Activated T-cell treated with anti-CD3 and anti-CD28 coated beads for 24 hours (primary cell): ENCODE data around the gene ZNF135.

Experiments
- DNase-seq: peaks from one replicate; pipeline ENCODE4 v3.0.0-alpha.2; 2020; ENCODE audit warnings: low read depth

The ZNF135 gene

DNA sequence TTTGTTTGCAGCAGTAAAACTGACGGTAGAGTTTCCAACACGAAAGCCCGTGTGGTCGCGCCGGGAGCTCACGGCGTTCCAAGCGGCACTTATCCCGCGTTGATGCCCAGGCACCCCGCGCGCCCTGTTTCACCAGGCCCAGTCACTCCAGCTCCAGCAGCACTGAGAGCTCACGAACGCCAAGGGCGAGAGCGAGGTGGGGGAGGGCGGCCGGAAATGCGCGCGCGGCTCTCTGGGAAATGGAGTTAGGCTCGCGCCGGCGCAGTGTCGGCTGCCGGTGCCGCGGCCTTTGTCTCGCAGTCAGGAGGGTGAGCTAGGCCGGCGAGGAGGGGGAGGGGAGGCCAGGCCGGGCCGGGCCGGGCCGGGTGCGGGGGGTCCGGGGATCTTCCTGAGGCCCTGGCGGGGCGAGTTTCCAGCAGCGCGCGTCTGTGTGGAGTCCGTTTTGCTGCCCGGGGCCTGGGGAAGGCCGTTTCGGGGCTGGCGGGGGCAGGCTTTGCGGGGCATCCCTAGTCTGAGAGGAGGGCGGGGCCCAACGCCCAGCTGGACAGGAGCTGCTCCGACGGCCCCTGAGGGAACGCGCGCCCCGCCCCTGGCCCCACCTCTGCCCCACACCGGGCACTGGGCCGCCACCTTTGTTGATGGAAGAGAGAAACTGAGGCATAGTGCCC, at the start of gene ZNF135:
TSS of gene ZNF135 (plus strand) at position 280 of the 668 bp plus-strand sequence. CDS start 721 bp downstream, outside the sequence.
- peak; percentile 42 for DNase-seq

- DNase-seq, result no peak
Observed at GRCh38 chr19:58009301-58009665, 49.8 kb upstream of the ZNF135 start.

DNA sequence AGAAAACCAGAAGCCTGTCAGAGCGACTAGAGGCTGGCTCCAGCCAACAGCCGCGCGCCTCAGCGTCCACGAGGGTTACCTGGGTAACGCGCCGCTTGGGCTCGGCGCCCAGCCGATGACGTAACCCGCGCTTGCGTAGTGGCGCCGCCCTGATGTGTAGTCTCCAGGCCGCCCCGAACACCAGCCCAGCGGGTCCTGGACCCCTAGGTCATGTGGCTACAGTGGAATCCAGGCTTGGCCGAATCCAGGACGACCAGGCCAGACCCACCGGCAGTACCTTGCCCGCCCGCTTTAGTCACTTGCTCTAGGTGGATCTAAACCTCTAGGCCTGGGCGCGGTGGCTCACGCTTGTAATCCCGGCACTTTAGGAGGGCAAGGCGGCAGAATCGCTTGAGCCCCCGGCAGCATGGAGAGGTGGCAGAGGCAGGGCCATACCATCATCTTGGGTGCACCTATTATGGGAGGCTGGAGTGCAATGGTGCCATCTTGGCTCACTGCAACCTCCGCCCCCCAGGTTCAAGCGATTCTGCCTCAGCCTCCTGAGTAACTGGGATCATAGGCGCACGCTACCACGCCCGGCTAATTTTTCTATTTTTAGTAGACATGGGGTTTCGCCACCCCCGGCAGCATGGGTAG, 49.3 kb upstream of the ZNF135 start:
- peak; percentile 32 for DNase-seq

DNA sequence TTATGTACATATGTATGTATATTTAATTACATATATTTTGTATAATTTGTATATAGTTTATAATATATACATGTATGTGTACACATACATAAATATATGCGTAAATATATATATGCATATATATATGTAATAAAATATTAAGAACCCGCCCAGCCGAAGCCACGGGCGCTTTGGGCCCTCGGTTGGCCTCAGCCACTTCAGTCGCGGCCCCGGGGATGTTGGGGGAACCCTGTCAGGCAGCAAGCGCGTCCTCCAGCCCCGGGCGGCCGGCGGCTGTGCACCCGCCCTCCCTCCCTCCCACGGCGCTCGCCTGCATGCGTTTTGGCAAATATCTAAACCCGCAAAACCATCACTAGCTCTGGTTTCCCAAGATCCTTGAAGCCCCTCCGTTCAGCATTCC, 48.6 kb upstream of the ZNF135 start:
- no peak for DNase-seq

DNA sequence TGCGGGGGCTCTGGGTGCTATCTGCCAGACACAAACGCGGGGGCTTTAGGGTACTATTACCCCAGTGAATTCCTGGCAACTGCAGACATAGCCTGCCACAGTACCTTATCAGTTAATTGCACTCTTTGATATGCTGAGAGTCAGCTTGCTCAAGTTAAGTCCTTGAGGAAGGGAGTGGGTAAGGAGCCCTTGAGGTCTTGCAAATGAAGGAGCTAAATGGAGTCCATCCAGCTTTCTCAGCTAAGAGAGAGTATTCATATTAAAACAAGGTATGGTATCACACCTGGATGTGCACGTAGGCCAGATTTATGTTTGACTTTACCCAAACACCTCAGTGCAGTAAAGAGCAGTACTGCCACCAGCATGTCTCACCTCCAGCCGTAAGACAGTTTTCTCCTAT, 44.9 kb upstream of the ZNF135 start:
- no peak for DNase-seq

DNA sequence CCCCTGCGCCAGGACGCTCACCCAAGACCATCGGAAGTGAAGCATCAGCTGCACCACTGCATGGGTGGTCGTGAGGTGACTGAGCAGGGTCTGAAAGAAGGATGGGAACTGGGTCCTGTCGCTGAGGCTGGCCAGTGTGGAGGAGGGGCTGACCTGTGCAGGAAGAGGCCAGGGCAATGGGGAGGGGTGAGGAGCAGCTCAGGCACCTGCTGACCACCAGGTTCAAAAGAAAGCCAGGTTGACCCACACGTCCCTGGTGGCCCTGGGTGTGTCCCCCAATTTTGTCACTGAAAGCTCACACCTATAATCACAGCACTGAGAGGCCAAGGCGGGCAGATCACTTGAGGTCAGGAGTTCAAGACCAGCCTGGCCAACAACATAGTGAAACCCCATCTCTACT, 39.0 kb upstream of the ZNF135 start:
- DNase-seq, result no peak

DNA sequence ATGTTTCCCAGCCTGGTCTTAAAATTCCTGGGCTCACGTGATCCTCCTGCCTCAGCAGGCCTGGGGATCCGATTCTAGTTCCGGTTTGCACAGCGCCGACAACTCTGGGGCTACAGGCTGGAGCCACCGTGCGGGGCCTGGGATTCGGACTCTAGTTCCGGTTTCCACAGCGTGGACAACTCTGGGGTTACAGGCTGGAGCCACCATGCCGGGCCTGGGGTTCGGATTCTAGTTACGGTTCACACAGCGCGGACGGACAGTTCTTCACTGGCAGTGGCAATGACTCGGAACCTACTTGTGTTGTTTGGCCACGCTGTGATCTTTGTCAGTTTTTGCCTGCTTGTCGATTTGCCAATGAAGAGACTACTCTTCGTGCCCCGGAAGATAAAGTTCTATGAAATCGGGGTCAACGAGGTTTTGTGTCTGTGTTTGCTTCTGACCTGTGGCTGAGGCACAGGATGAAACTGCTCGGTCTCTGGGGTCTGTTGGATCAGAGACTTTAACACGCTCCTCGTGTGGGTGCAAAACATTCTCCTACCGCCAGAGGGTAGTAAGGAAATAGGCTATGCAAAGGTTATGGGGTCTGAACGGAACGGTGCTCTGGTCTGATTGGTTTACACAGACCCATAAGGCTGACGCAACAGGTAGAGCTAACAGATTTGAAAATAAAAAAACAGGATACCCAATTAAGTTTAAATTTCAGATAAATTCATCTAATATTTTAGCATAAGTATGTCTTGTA, 37.4 kb upstream of the ZNF135 start:
- peak; percentile 19 for DNase-seq

- DNase-seq, result no peak
Observed at GRCh38 chr19:58022283-58022660, 36.8 kb upstream of the ZNF135 start.

- DNase-seq, result no peak
Observed at GRCh38 chr19:58024661-58025060, 34.4 kb upstream of the ZNF135 start.

DNA sequence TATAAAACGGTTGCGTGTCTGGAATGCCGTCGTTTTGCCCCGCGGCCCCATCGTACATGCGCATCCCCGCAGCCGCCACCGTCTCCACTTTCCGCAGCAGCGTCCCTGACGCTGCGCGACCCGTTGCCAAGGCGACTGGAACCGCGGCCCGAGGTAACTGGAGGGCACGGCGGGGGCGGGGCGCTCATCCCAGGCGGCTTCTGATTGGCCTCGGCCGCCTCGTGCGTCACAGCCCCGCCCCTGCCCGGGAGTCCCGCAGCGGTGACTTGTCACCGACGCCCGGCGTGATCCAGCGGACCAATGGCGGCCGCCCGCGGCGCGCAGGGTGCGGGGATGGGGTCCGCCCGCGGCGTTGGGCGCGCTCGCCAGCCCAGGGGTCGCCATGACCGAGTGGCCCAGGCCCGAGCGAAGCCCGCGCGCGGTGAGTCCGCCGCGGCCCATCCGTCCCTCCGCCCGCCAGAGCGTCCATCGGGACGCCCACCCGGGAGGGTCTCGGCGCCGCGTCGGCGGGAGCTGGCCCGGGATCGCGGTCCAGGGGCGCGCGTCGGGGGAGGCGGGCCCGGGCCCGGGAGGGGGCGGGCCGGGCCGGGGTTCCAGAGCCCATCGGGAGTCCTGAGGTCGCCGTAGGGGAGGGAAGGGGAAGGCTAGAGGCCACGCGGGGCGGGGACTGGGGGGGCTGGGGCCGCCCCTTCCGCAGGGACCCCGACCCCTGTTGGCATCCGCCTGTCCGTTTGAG, 25.2 kb upstream of the ZNF135 start, which contains the start of gene ZSCAN1:
TSS of gene ZSCAN1 (plus strand) at position 285 of the 736 bp plus-strand sequence. CDS start 3,812 bp downstream, outside the sequence.
- DNase-seq, result peak; percentile 11

DNA sequence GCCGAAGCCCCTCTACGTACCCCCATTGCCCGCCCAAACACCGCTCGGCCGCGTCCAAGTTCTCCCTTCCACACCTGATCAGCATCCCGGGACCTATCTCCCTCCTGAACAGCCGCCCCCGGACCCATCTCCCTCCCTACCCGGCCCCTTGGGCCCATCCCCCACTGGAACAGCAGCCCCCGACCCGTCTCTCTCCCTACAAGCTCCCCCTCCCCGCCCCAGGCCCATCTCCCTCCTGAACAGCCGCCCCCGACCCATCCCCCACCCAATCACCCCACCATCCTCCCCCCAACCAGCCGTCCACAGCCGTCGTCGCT, 24.6 kb upstream of the ZNF135 start:
- no peak for DNase-seq

GRCh38 chr19:58035863-58036262, 23.2 kb upstream of the ZNF135 start:
- DNase-seq, result no peak

- DNase-seq, result no peak
Observed at GRCh38 chr19:58037927-58038687, 21.0 kb upstream of the ZNF135 start.

- DNase-seq, result no peak
Observed at GRCh38 chr19:58038688-58039204, 20.3 kb upstream of the ZNF135 start.

- DNase-seq, result no peak
Observed at GRCh38 chr19:58040751-58041525, 18.1 kb upstream of the ZNF135 start.

GRCh38 chr19:58042495-58043340, 16.4 kb upstream of the ZNF135 start:
- DNase-seq, result no peak

DNA sequence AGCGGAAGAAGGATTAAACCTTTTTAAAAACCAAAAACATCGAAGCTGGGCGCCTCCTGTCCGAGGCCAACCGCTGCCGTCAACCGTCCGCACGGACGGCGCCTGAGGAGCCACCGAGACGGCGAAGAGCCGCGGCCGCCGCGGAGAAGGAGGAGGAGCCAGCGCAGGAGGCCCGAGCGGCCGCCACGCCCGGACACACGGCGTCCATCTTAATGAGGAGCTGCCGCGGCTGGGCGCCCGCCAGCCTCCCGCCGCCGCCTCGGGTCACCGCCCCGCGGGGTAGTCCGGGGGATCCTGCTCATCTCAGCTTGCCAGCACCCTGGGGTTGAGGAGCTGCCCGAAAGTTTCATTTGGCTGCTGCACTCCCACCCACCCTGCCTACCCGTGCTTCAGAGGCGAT, 14.7 kb upstream of the ZNF135 start:
- no peak for DNase-seq

- no peak for DNase-seq
Observed at GRCh38 chr19:58044886-58045285, 14.2 kb upstream of the ZNF135 start.

DNA sequence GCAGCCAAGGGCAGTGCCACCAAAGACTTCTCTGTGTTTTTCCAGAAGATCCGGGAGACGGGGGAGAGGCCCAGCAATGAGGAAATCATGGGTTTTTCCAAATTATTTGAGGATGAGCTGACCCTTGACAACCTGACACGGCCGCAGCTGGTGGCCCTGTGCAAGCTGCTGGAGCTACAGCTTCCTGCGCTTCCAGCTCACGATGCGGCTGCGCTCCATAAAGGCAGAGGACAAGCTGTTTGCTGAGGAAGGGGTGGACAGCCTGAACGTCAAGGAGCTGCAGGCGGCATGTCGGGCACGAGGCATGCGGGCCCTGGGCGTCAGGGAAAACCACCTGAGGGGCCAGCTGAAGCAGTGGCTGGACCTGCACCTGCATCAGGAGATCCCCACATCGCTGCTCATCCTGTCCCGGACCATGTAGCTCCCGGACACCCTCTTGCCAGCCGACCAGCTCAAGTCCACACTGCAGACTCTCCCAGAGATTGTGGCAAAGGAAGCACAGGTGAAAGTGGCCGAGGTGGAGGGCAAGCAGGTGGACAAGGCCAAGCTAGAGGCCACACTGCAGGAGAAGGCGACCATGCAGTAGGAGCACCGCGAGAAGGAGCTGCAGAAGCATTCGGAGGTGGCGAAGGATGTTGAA, 13.6 kb upstream of the ZNF135 start:
- no peak for DNase-seq
